ENCODE data around the gene MTUS2.

Gene MTUS2

DNA sequence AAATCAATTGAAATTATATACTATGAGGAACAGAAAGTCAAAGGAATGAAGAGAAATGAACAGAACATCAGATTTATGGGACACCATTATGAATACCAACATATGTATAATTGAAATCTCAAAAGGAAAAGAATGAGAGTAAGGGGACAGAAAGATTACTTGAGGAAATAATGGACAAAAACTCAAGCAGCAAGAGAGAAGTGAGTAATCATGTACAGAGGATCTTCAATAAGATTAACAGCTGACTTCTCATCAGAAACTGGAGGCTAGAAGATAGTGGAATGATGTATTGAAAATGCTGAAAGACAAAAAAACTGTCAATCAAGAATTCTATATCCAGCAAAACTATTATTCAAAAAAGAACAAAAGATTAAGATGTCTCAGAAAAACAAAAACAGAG, 10.4 kb downstream of the MTUS2 start:
- no peak for DNase-seq (ENCODE audit: low spot score)
- TF ChIP-seq, protein P1, sequence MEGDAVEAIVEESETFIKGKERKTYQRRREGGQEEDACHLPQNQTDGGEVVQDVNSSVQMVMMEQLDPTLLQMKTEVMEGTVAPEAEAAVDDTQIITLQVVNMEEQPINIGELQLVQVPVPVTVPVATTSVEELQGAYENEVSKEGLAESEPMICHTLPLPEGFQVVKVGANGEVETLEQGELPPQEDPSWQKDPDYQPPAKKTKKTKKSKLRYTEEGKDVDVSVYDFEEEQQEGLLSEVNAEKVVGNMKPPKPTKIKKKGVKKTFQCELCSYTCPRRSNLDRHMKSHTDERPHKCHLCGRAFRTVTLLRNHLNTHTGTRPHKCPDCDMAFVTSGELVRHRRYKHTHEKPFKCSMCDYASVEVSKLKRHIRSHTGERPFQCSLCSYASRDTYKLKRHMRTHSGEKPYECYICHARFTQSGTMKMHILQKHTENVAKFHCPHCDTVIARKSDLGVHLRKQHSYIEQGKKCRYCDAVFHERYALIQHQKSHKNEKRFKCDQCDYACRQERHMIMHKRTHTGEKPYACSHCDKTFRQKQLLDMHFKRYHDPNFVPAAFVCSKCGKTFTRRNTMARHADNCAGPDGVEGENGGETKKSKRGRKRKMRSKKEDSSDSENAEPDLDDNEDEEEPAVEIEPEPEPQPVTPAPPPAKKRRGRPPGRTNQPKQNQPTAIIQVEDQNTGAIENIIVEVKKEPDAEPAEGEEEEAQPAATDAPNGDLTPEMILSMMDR (IDR thresholded peaks at IDR 0.05; ENCODE audit: extremely low read depth, missing control alignments): no peak

DNA sequence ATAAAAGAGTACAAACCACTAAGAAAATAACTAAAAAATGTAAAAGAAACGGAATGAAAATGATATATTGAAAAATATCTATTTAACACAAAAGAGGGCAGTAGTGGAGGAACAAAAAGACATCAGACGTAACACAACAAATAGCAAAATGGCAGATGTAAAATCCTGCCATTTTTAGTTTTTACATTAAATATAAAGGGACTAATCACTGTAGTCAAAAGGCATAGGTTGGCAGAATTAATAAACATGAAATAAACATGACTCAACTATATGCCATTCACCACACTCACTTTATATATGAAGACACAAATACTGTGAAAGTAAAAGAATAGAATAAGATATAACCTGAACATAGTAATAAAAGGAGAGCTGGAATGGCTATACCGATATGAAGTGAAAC, 11.0 kb downstream of the MTUS2 start:
- TF ChIP-seq, protein P1 (IDR thresholded peaks at IDR 0.05; ENCODE audit: extremely low read depth, missing control alignments): no peak
- no peak for DNase-seq (ENCODE audit: low spot score)

DNA sequence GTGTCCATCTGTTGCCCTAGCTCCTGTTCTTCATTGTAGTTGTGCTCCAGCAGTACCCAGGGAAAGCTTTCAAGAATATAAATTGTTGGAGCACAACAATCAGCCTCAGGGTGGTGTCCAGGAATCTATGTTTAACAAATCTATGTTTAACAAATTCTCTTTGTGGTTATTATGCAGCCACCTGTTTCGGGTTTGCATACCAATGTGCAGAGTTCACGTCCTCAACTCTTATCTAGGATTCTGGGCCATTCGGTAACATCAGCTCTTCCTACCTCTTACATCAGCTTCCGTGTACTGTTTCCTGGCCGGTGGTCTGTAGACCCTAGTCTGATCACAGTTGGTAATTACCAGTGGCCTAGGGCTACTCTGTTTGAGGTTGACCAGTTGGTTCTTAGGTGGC, 17.0 kb downstream of the MTUS2 start:
- DNase-seq (ENCODE audit: low spot score): no peak
- TF ChIP-seq, protein P1 (IDR thresholded peaks at IDR 0.05; ENCODE audit: extremely low read depth, missing control alignments): no peak

DNA sequence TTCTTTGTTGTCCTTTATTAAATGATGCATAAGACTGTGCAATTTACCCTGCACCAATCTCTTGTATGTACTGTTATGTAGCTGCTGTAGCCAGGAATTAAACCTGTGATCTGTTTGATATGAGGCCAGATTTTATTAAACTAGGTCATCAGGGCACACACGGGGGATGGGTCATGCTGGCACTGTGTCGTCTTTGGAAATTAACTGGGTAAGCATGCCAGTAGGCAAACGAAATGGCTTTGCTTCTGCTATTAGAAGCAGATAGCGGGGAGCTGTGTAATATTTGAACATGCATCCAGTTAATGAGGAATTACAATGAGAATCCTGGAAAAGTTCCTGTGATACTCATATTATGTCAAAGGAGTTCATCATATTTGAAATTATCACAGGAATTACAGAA, 23.5 kb downstream of the MTUS2 start:
- no peak for DNase-seq (ENCODE audit: low spot score)

DNA sequence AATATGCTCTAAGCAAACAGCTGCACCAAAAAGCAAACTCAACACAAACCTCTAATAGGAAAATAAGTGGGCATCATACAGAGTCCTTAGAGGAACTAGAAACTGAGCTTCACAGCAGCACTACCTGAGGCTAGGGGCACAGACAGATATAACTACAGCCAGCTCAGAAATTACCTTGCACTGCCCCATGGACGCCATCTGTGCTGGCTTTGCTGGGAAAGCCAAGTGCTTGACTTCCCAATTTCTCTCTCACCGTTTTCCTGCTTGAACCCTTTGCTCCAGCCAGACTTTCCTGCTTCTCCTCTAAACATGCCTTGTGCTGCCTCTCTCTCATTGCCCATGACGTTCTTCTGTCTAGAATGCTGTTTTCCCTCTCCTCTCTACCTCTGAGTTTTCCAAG, 29.3 kb downstream of the MTUS2 start:
- TF ChIP-seq, protein P1 (IDR thresholded peaks at IDR 0.05; ENCODE audit: extremely low read depth, missing control alignments): no peak
- DNase-seq (ENCODE audit: low spot score): no peak

More for the DNA sequence above, 23.5 kb downstream of the MTUS2 start:
- TF ChIP-seq, protein P1 (IDR thresholded peaks at IDR 0.05; ENCODE audit: extremely low read depth, missing control alignments): no peak

DNA sequence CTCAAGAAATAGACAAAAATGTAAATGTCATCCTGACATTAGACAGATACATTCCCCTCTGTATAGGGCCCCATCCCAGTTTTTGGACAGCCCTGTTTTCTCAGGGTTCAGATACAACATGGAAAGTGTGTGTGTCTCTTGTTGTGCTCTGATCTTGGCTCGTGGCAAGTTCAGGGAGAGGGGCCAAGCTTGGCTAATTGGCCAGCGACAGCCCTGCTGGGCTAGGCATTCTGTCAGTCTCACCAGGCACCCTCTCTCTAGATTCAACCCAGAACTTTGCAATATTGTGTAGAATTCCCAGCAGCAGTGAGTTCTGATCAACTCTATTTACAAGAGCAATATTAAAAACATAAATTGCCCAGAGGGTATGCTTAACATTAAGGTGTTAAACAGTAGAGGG, 30.1 kb downstream of the MTUS2 start:
- no peak for DNase-seq (ENCODE audit: low spot score)

DNA sequence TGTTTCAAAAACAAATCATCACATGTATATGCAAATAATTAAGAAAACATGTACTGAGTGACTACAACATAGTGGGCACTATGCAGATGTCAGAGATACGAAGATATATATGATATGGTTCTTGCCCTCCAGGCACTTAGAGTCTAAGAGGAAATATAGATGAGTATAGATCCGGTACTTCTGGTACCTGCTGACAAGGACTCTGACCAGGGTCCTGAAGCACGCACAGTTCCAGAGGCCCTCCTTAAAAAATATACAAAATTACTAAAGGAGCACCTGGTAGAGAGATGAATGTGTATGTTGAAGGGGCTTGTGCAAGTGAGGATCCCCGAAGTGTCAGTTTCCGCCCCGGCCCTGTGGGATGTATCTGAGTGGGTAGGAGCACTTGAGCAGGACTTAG, 31.3 kb downstream of the MTUS2 start:
- no peak for DNase-seq (ENCODE audit: low spot score)
- TF ChIP-seq, protein P1 (IDR thresholded peaks at IDR 0.05; ENCODE audit: extremely low read depth, missing control alignments): no peak

More for the DNA sequence above, 30.1 kb downstream of the MTUS2 start:
- TF ChIP-seq, protein P1 (IDR thresholded peaks at IDR 0.05; ENCODE audit: extremely low read depth, missing control alignments): no peak
